Posterior cingulate gyrus (tissue), 11 donors: ENCODE measurements around the gene MEGF11.

Source experiments
- DNase-seq, 10 donors: peaks; one replicate each; pipeline versions ENCODE4 v3.0.0 to v3.0.0-alpha.2; 2020 to 2021; ENCODE audit warnings: mixed read lengths in 3 of 10
- intact Hi-C: fragments of 100-400 bp; cut with DNase I; formaldehyde crosslinking; loops from one replicate; pipeline ENCODE4 v1.15.1; 2023

The MEGF11 gene

GRCh38 chr15:66131831-66132230 lies 121.7 kb downstream of the MEGF11 start:
- no peak for DNase-seq
- intact Hi-C loops: loop anchor here (10.0 kb wide), 1 partner anchor 163 kb away; the partner anchor contains the start of gene DIS3L

GRCh38 chr15:66131200-66131599 lies 122.3 kb downstream of the MEGF11 start:
- intact Hi-C loops: loop anchor here (10.0 kb wide), 1 partner anchor 164 kb away; the partner anchor contains the start of gene DIS3L
- DNase-seq: no peak

- no peak for DNase-seq
- intact Hi-C loops: loop anchor here (10.0 kb wide), 1 partner anchor 164 kb away; the partner anchor contains the start of gene DIS3L
These were observed 123.0 kb downstream of the MEGF11 start for GRCh38 chr15:66130496-66131034.

- intact Hi-C loops: no loop called here
These were observed 124.0 kb downstream of the MEGF11 start for GRCh38 chr15:66129586-66129985.

GRCh38 chr15:66128116-66128680 lies 125.4 kb downstream of the MEGF11 start:
- DNase-seq: peak in 1 of 10 donors; percentile 54
- intact Hi-C loops: no loop called here

More at GRCh38 chr15:66129586-66129985, 124.0 kb downstream of the MEGF11 start:
- no peak for DNase-seq

- peak in 1 of 10 donors; percentile 38 for DNase-seq
- intact Hi-C loops: no loop called here
These were observed 127.1 kb downstream of the MEGF11 start for GRCh38 chr15:66126456-66126855.

GRCh38 chr15:66126031-66126441 lies 127.5 kb downstream of the MEGF11 start:
- peak in 1 of 10 donors; percentile 7 for DNase-seq

GRCh38 chr15:66124651-66125050 lies 128.9 kb downstream of the MEGF11 start:
- DNase-seq: no peak
- intact Hi-C loops: no loop called here

More at GRCh38 chr15:66126031-66126441, 127.5 kb downstream of the MEGF11 start:
- intact Hi-C loops: no loop called here

- peak in 1 of 10 donors; percentile 72 for DNase-seq
- intact Hi-C loops: no loop called here
These were observed 129.8 kb downstream of the MEGF11 start for GRCh38 chr15:66123799-66124198.

- intact Hi-C loops: no loop called here
- peak in 1 of 10 donors; percentile 45 for DNase-seq
These were observed 133.1 kb downstream of the MEGF11 start for GRCh38 chr15:66120422-66120821.

GRCh38 chr15:66117841-66118240 lies 135.7 kb downstream of the MEGF11 start:
- peak in 1 of 10 donors; percentile 37 for DNase-seq
- intact Hi-C loops: no loop called here

- DNase-seq: peak in 1 of 10 donors; percentile 46
- intact Hi-C loops: no loop called here
These were observed 137.9 kb downstream of the MEGF11 start for GRCh38 chr15:66115568-66116206.

- intact Hi-C loops: no loop called here
- peak in 1 of 10 donors; percentile 59 for DNase-seq
These were observed 138.6 kb downstream of the MEGF11 start for GRCh38 chr15:66114863-66115425.

- no peak for DNase-seq
- intact Hi-C loops: no loop called here
These were observed 141.2 kb downstream of the MEGF11 start for GRCh38 chr15:66112388-66112787.

- DNase-seq: peak in 1 of 10 donors; percentile 4
- intact Hi-C loops: no loop called here
These were observed 142.2 kb downstream of the MEGF11 start for GRCh38 chr15:66111363-66111762.

GRCh38 chr15:66110864-66111263 lies 142.7 kb downstream of the MEGF11 start:
- no peak for DNase-seq
- intact Hi-C loops: no loop called here

GRCh38 chr15:66109826-66110225 lies 143.7 kb downstream of the MEGF11 start:
- peak in 1 of 10 donors; percentile 35 for DNase-seq
- intact Hi-C loops: no loop called here

GRCh38 chr15:66108483-66109265 lies 144.9 kb downstream of the MEGF11 start:
- intact Hi-C loops: no loop called here
- peak in 1 of 10 donors; percentile 24 for DNase-seq

- DNase-seq: no peak
- intact Hi-C loops: no loop called here
These were observed 146.5 kb downstream of the MEGF11 start for GRCh38 chr15:66107070-66107469.
